Measurements from ENCODE around the gene GFOD1.
"Not testable (repeated sequence)": the region's sequence is repeated elsewhere in the genome, so short reads cannot be mapped to it uniquely, and the experiment has no call there.

The GFOD1 gene

GRCh38 chr6:13462458-13463327 is 24.7 kb downstream of the GFOD1 start:
- no peak for DNase-seq

GRCh38 chr6:13461805-13462204 is 25.6 kb downstream of the GFOD1 start:
- no peak for DNase-seq

GRCh38 chr6:13461307-13461706 is 26.1 kb downstream of the GFOD1 start:
- no peak for DNase-seq

- DNase-seq: not testable (repeated sequence)
Observed at GRCh38 chr6:13460289-13460688, 27.1 kb downstream of the GFOD1 start.

GRCh38 chr6:13457577-13457976 is 29.8 kb downstream of the GFOD1 start:
- DNase-seq: no peak

GRCh38 chr6:13455552-13455966 is 31.8 kb downstream of the GFOD1 start:
- peak; percentile 10 for DNase-seq

GRCh38 chr6:13454286-13455221 is 32.8 kb downstream of the GFOD1 start:
- DNase-seq: peak; percentile 87

GRCh38 chr6:13453771-13454251 is 33.6 kb downstream of the GFOD1 start:
- peak; percentile 37 for DNase-seq

- no peak for DNase-seq
Observed at GRCh38 chr6:13453153-13453552, 34.2 kb downstream of the GFOD1 start.

- no peak for DNase-seq
Observed at GRCh38 chr6:13452346-13453117, 34.9 kb downstream of the GFOD1 start.

GRCh38 chr6:13451181-13451895 is 36.1 kb downstream of the GFOD1 start:
- no peak for DNase-seq

GRCh38 chr6:13450628-13451027 is 36.8 kb downstream of the GFOD1 start:
- DNase-seq: no peak

GRCh38 chr6:13447949-13448724 is 39.3 kb downstream of the GFOD1 start:
- DNase-seq: no peak

- DNase-seq: no peak
Observed at GRCh38 chr6:13446381-13446780, 41.0 kb downstream of the GFOD1 start.

GRCh38 chr6:13445744-13446115 is 41.7 kb downstream of the GFOD1 start:
- DNase-seq: no peak

GRCh38 chr6:13445005-13445743 is 42.2 kb downstream of the GFOD1 start:
- no peak for DNase-seq

- no peak for DNase-seq
Observed at GRCh38 chr6:13444604-13445003, 42.8 kb downstream of the GFOD1 start.

GRCh38 chr6:13443978-13444377 is 43.4 kb downstream of the GFOD1 start:
- not testable (repeated sequence) for DNase-seq

GRCh38 chr6:13441778-13442177 is 45.6 kb downstream of the GFOD1 start:
- DNase-seq: no peak

- DNase-seq: no peak
Observed at GRCh38 chr6:13439644-13440043, 47.8 kb downstream of the GFOD1 start.

GRCh38 chr6:13438126-13438525 is 49.3 kb downstream of the GFOD1 start:
- DNase-seq: no peak
